ENCODE data around the gene DNAH12.

DNA sequence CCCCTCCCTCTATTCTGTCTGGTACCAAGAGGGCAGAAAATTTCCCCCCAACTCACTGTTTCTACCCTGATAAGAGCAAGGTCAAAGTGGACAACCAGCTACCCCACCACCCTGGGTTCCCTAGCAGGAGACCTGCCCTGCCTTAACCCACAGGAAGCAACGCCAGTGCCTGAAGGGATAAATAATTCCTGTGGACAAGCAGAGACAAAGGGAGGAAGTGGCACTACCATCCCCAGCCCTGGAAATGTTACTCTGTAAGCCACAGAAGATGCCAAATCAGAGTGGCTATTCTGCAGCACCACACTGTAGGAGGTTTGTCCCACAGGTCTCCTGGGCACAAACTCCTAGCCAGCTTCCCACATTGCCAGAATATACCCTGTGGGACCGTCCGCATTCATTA, 80.1 kb downstream of the DNAH12 start:
- no peak for TF ChIP-seq EZH2phosphoT487 (IDR thresholded peaks at IDR 0.05; ENCODE audit: borderline replicate concordance)
- TF ChIP-seq, protein P1, sequence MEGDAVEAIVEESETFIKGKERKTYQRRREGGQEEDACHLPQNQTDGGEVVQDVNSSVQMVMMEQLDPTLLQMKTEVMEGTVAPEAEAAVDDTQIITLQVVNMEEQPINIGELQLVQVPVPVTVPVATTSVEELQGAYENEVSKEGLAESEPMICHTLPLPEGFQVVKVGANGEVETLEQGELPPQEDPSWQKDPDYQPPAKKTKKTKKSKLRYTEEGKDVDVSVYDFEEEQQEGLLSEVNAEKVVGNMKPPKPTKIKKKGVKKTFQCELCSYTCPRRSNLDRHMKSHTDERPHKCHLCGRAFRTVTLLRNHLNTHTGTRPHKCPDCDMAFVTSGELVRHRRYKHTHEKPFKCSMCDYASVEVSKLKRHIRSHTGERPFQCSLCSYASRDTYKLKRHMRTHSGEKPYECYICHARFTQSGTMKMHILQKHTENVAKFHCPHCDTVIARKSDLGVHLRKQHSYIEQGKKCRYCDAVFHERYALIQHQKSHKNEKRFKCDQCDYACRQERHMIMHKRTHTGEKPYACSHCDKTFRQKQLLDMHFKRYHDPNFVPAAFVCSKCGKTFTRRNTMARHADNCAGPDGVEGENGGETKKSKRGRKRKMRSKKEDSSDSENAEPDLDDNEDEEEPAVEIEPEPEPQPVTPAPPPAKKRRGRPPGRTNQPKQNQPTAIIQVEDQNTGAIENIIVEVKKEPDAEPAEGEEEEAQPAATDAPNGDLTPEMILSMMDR (conservative IDR thresholded peaks at IDR 0.05; ENCODE audit: low read length) = no peak
